DOHH2 (cell line): ENCODE results near the gene SRRM1.

ENCODE experiments used
- H3F3A ChIP-seq: fragments of 200-600 bp; sonication (generic), shearing (Covaris generic); 2 replicates; pipeline ENCODE4 v1.6.0; 2016; ENCODE audit warnings: antibody characterized with exemption, mild to moderate bottlenecking; ENCODE audit not compliant: control insufficient read depth, insufficient read depth
- H3K27ac ChIP-seq: fragments of 200-600 bp; sonication (generic); 2 replicates; pipeline ENCODE4 v1.5.1; 2014; ENCODE audit warnings: low read depth, mild to moderate bottlenecking, low read length, moderate library complexity
- H3K27me3 ChIP-seq: fragments of 200-600 bp; sonication (generic); 2 replicates; pipeline ENCODE4 v1.6.1; 2014; ENCODE audit warnings: mild to moderate bottlenecking, low read length, mixed read lengths; ENCODE audit not compliant: control insufficient read depth
- H3K36me3 ChIP-seq: fragments of 200-600 bp; sonication (generic); 2 replicates; pipeline ENCODE4 v1.6.1; 2014; ENCODE audit warnings: mild to moderate bottlenecking, low read length, moderate library complexity, mixed read lengths; ENCODE audit not compliant: control insufficient read depth
- H3K4me1 ChIP-seq: fragments of 200-600 bp; sonication (generic); 2 replicates; pipeline ENCODE4 v1.6.1; 2014; ENCODE audit warnings: mild to moderate bottlenecking, low read length, mixed read lengths; ENCODE audit not compliant: control insufficient read depth
- H3K4me2 ChIP-seq: fragments of 200-600 bp; sonication (generic); 2 replicates; pipeline ENCODE4 v1.6.0; 2014; ENCODE audit warnings: mild to moderate bottlenecking, low read length, moderate library complexity
- H3K4me3 ChIP-seq: fragments of 200-600 bp; sonication (generic); 2 replicates; pipeline ENCODE4 v1.5.1; 2014; ENCODE audit warnings: mild to moderate bottlenecking, low read length, mixed read lengths
- H3K79me2 ChIP-seq: fragments of 200-600 bp; sonication (generic); 2 replicates; pipeline ENCODE4 v1.6.1; 2014; ENCODE audit warnings: mild to moderate bottlenecking, low read length, mixed read lengths; ENCODE audit not compliant: control insufficient read depth
- H3K9me2 ChIP-seq: fragments of 200-600 bp; sonication (generic); replicated peaks from 2 replicates; pipeline ENCODE4 v1.6.1; 2014; ENCODE audit warnings: mild to moderate bottlenecking, low read length, mixed read lengths; ENCODE audit not compliant: control insufficient read depth
- H3K9me3 ChIP-seq: fragments of 200-600 bp; sonication (generic); 2 replicates; pipeline ENCODE4 v1.6.1; 2014; ENCODE audit warnings: antibody characterized with exemption, low read length, mixed read lengths; ENCODE audit not compliant: control insufficient read depth, insufficient read depth
- H4K20me1 ChIP-seq: fragments of 200-600 bp; sonication (generic); 2 replicates; pipeline ENCODE4 v1.6.0; 2014; ENCODE audit warnings: low read depth, mild to moderate bottlenecking, antibody characterized with exemption, low read length, moderate library complexity; ENCODE audit not compliant: control insufficient read depth, insufficient read depth
- CTCF ChIP-seq: fragments of 200-600 bp; sonication (generic); IDR thresholded peaks from one replicate; pipeline ENCODE4 v1.5.1; 2014; ENCODE audit warnings: antibody characterized with exemption, mild to moderate bottlenecking, low read depth, low read length; ENCODE audit not compliant: poor library complexity, severe bottlenecking
- EZH2phosphoT487 ChIP-seq: fragments of 200-600 bp; sonication (generic); IDR thresholded peaks from 2 replicates; pipeline ENCODE4 v1.6.1; 2017; ENCODE audit warnings: borderline replicate concordance, mild to moderate bottlenecking, antibody characterized with exemption, low read length, moderate library complexity, mixed read lengths

SRRM1 gene

GRCh38 chr1:24657781-24658180 lies 14.7 kb downstream of the SRRM1 start:
- H3K4me2 ChIP-seq: no peak overlapping the region
- H3K9me3 ChIP-seq: no peaks in the 10 kb centered on the region
- peaks cover 23% of the 10 kb centered on the region for H3F3A ChIP-seq
- H3K36me3 ChIP-seq: peaks cover 98% of the 10 kb centered on the region
- peaks cover 90% of the 10 kb centered on the region for H3K79me2 ChIP-seq
- no peaks in the 10 kb centered on the region for H3K27me3 ChIP-seq
- TF ChIP-seq CTCF: no peak
- TF ChIP-seq EZH2phosphoT487: no peak
- no peak overlapping the region for H3K4me3 ChIP-seq
- H3K4me1 ChIP-seq: no peaks in the 10 kb centered on the region
- peaks cover 13% of the 10 kb centered on the region; the same call in 1 of the 2 replicates for H4K20me1 ChIP-seq
- H3K9me2 ChIP-seq: no peaks in the 10 kb centered on the region
- H3K27ac ChIP-seq: no peak overlapping the region

GRCh38 chr1:24659166-24659904 lies 16.2 kb downstream of the SRRM1 start:
- peaks cover 18% of the 10 kb centered on the region for H3F3A ChIP-seq
- no peaks in the 10 kb centered on the region for H3K27me3 ChIP-seq
- TF ChIP-seq CTCF: no peak
- no peak for TF ChIP-seq EZH2phosphoT487
- no peak overlapping the region for H3K27ac ChIP-seq
- no peak overlapping the region for H3K4me3 ChIP-seq
- peaks cover 96% of the 10 kb centered on the region for H3K36me3 ChIP-seq
- H3K4me2 ChIP-seq: no peak overlapping the region
- H4K20me1 ChIP-seq: peaks cover 14% of the 10 kb centered on the region; the same call in 1 of the 2 replicates
- no peaks in the 10 kb centered on the region for H3K9me2 ChIP-seq
- H3K79me2 ChIP-seq: peaks cover 82% of the 10 kb centered on the region
- no peaks in the 10 kb centered on the region for H3K9me3 ChIP-seq
- H3K4me1 ChIP-seq: no peaks in the 10 kb centered on the region

GRCh38 chr1:24659993-24660665 lies 17.0 kb downstream of the SRRM1 start:
- Histone ChIP-seq H3F3A (peaks cover 17% of the 10 kb centered on the region), H3K27ac (no peak overlapping the region), H3K79me2 (peaks cover 77% of the 10 kb centered on the region), H4K20me1 (peaks cover 15% of the 10 kb centered on the region; the same call in 1 of the 2 replicates), H3K4me2 (no peak overlapping the region), H3K4me3 (no peak overlapping the region), H3K27me3 (no peaks in the 10 kb centered on the region), H3K4me1 (no peaks in the 10 kb centered on the region), H3K9me2 (no peaks in the 10 kb centered on the region), H3K9me3 (no peaks in the 10 kb centered on the region), H3K36me3 (peaks cover 96% of the 10 kb centered on the region)
- TF ChIP-seq CTCF: no peak
- TF ChIP-seq EZH2phosphoT487: no peak
